Measurements from ENCODE around the gene GALNT9. TPM values are rescaled to one million over a fixed set of nuclear protein-coding genes. Genes with fewer than 3 reads are reported as not detected.
A peak's percentile ranks its signal among the peaks of the same experiment; 100 is the strongest.

Gene GALNT9
- total and polyA plus RNA-seq, 2 donors: 0.91 to 1.5 TPM

- Histone ChIP-seq H3K36me3 (ENCODE audit: control insufficient read depth in 2 of 2, insufficient read depth in 2 of 2, low read length in 1 of 2) (no peaks in the 10 kb centered on the region), H3K9me3 (ENCODE audit: control insufficient read depth in 2 of 2, insufficient read depth in 1 of 2, low read length in 1 of 2) (no peaks in the 10 kb centered on the region), H3K4me1 (ENCODE audit: control insufficient read depth in 2 of 2, insufficient read depth in 2 of 2, low read length in 2 of 2) (peaks cover 14 to 15% of the 10 kb centered on the region in 2 donors), H3K27ac (ENCODE audit: low read depth in 1 of 2, low read length in 1 of 2) (no peak overlapping the region), H3K4me3 (ENCODE audit: low read length in 2 of 2) (no peak overlapping the region), H3K27me3 (ENCODE audit: control insufficient read depth in 2 of 2, insufficient read depth in 1 of 2, low read length in 1 of 2) (peaks cover 11 to 57% of the 10 kb centered on the region in 2 donors)
- WGBS: 27% methylated on average over 12 of the region's 12 CpGs
- DNase-seq (ENCODE audit: low read depth in 6 of 9, low spot score in 9 of 9): peak in 1 of 9 donors; percentile 33
These were observed 49.0 kb downstream of the GALNT9 start for GRCh38 chr12:132280406-132280805.

- H3K36me3 ChIP-seq (ENCODE audit: control insufficient read depth in 2 of 2, insufficient read depth in 2 of 2, low read length in 1 of 2): no peaks in the 10 kb centered on the region
- no peak overlapping the region for H3K27ac ChIP-seq (ENCODE audit: low read depth in 1 of 2, low read length in 1 of 2)
- H3K9me3 ChIP-seq (ENCODE audit: control insufficient read depth in 2 of 2, insufficient read depth in 1 of 2, low read length in 1 of 2): no peaks in the 10 kb centered on the region
- H3K4me3 ChIP-seq (ENCODE audit: low read length in 2 of 2): no peak overlapping the region
- no peak for DNase-seq (ENCODE audit: low read depth in 6 of 9, low spot score in 9 of 9)
- peaks cover 7 to 54% of the 10 kb centered on the region in 2 donors for H3K27me3 ChIP-seq (ENCODE audit: control insufficient read depth in 2 of 2, insufficient read depth in 1 of 2, low read length in 1 of 2)
- H3K4me1 ChIP-seq (ENCODE audit: control insufficient read depth in 2 of 2, insufficient read depth in 2 of 2, low read length in 2 of 2): peaks cover 14 to 15% of the 10 kb centered on the region in 2 donors
- WGBS: 88% methylated on average over 2 of the region's 2 CpGs
These were observed 49.5 kb downstream of the GALNT9 start for GRCh38 chr12:132279930-132280329.

GRCh38 chr12:132279184-132279889 lies 50.1 kb downstream of the GALNT9 start:
- Histone ChIP-seq H3K27me3 (ENCODE audit: control insufficient read depth in 2 of 2, insufficient read depth in 1 of 2, low read length in 1 of 2) (peaks cover 7 to 48% of the 10 kb centered on the region in 2 donors), H3K4me3 (ENCODE audit: low read length in 2 of 2) (no peak overlapping the region), H3K36me3 (ENCODE audit: control insufficient read depth in 2 of 2, insufficient read depth in 2 of 2, low read length in 1 of 2) (no peaks in the 10 kb centered on the region), H3K27ac (ENCODE audit: low read depth in 1 of 2, low read length in 1 of 2) (no peak overlapping the region), H3K9me3 (ENCODE audit: control insufficient read depth in 2 of 2, insufficient read depth in 1 of 2, low read length in 1 of 2) (no peaks in the 10 kb centered on the region), H3K4me1 (ENCODE audit: control insufficient read depth in 2 of 2, insufficient read depth in 2 of 2, low read length in 2 of 2) (peaks cover 14 to 15% of the 10 kb centered on the region in 2 donors)
- 92% methylated on average over 18 of the region's 18 CpGs for WGBS
- no peak for DNase-seq (ENCODE audit: low read depth in 6 of 9, low spot score in 9 of 9)

GRCh38 chr12:132278401-132279183 lies 50.8 kb downstream of the GALNT9 start:
- DNase-seq (ENCODE audit: low read depth in 6 of 9, low spot score in 9 of 9): no peak
- Histone ChIP-seq H3K4me1 (ENCODE audit: control insufficient read depth in 2 of 2, insufficient read depth in 2 of 2, low read length in 2 of 2) (peaks cover 8 to 15% of the 10 kb centered on the region in 2 donors), H3K4me3 (ENCODE audit: low read length in 2 of 2) (no peak overlapping the region), H3K27ac (ENCODE audit: low read depth in 1 of 2, low read length in 1 of 2) (no peak overlapping the region), H3K9me3 (ENCODE audit: control insufficient read depth in 2 of 2, insufficient read depth in 1 of 2, low read length in 1 of 2) (no peaks in the 10 kb centered on the region), H3K36me3 (ENCODE audit: control insufficient read depth in 2 of 2, insufficient read depth in 2 of 2, low read length in 1 of 2) (no peaks in the 10 kb centered on the region), H3K27me3 (ENCODE audit: control insufficient read depth in 2 of 2, insufficient read depth in 1 of 2, low read length in 1 of 2) (peaks cover 7 to 44% of the 10 kb centered on the region in 2 donors)
- WGBS: 78% methylated on average over 38 of the region's 38 CpGs

- Histone ChIP-seq H3K4me1 (ENCODE audit: control insufficient read depth in 2 of 2, insufficient read depth in 2 of 2, low read length in 2 of 2) (peaks cover 1 to 9% of the 10 kb centered on the region in 2 donors), H3K9me3 (ENCODE audit: control insufficient read depth in 2 of 2, insufficient read depth in 1 of 2, low read length in 1 of 2) (no peaks in the 10 kb centered on the region), H3K27me3 (ENCODE audit: control insufficient read depth in 2 of 2, insufficient read depth in 1 of 2, low read length in 1 of 2) (peaks cover 7 to 37% of the 10 kb centered on the region in 2 donors), H3K4me3 (ENCODE audit: low read length in 2 of 2) (no peak overlapping the region), H3K27ac (ENCODE audit: low read depth in 1 of 2, low read length in 1 of 2) (no peak overlapping the region), H3K36me3 (ENCODE audit: control insufficient read depth in 2 of 2, insufficient read depth in 2 of 2, low read length in 1 of 2) (no peaks in the 10 kb centered on the region)
- DNase-seq (ENCODE audit: low read depth in 6 of 9, low spot score in 9 of 9): no peak
- WGBS: 57% methylated on average over 12 of the region's 12 CpGs
These were observed 51.4 kb downstream of the GALNT9 start for GRCh38 chr12:132277949-132278348.

DNA sequence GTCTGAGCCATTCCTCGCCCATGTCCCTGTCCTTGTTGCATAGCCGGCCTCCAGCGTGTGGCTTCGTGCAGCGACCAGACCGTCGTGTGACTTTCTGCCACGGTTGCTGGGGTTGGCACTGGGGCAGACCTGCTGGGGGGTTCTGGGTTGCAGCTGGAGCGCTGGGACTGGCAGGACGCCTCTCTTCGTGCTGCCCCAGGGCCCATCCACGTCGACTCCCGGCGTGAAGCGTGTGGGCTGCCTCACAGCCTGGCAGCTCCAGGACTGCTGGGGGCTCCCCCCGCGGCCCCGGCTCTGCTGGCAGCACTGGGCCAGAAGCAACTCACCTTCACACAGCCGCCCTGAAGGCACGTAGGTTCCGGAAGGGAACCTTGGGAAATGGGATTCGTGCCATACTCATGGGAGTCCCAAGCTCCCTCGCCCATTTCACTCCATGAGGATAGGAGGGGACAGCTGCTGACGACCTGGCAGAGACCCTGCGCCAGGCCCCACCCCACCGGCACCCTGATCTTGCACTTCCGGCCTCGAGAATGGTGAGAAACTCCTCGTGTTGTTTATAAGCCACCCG lies 51.9 kb downstream of the GALNT9 start:
- H3K9me3 ChIP-seq (ENCODE audit: control insufficient read depth in 2 of 2, insufficient read depth in 1 of 2, low read length in 1 of 2): no peaks in the 10 kb centered on the region
- peaks cover 0 to 6% of the 10 kb centered on the region in 2 donors for H3K4me1 ChIP-seq (ENCODE audit: control insufficient read depth in 2 of 2, insufficient read depth in 2 of 2, low read length in 2 of 2)
- peaks cover 7 to 34% of the 10 kb centered on the region in 2 donors for H3K27me3 ChIP-seq (ENCODE audit: control insufficient read depth in 2 of 2, insufficient read depth in 1 of 2, low read length in 1 of 2)
- WGBS: 69% methylated on average over 31 of the region's 31 CpGs
- DNase-seq (ENCODE audit: low read depth in 6 of 9, low spot score in 9 of 9): no peak
- H3K36me3 ChIP-seq (ENCODE audit: control insufficient read depth in 2 of 2, insufficient read depth in 2 of 2, low read length in 1 of 2): no peaks in the 10 kb centered on the region
- H3K4me3 ChIP-seq (ENCODE audit: low read length in 2 of 2): no peak overlapping the region
- no peak overlapping the region for H3K27ac ChIP-seq (ENCODE audit: low read depth in 1 of 2, low read length in 1 of 2)

GRCh38 chr12:132276827-132277373 lies 52.5 kb downstream of the GALNT9 start:
- Histone ChIP-seq H3K27me3 (ENCODE audit: control insufficient read depth in 2 of 2, insufficient read depth in 1 of 2, low read length in 1 of 2) (peaks cover 7 to 34% of the 10 kb centered on the region in 2 donors), H3K4me1 (ENCODE audit: control insufficient read depth in 2 of 2, insufficient read depth in 2 of 2, low read length in 2 of 2) (peaks cover 0 to 6% of the 10 kb centered on the region in 2 donors), H3K4me3 (ENCODE audit: low read length in 2 of 2) (no peak overlapping the region), H3K9me3 (ENCODE audit: control insufficient read depth in 2 of 2, insufficient read depth in 1 of 2, low read length in 1 of 2) (no peaks in the 10 kb centered on the region), H3K36me3 (ENCODE audit: control insufficient read depth in 2 of 2, insufficient read depth in 2 of 2, low read length in 1 of 2) (no peaks in the 10 kb centered on the region), H3K27ac (ENCODE audit: low read depth in 1 of 2, low read length in 1 of 2) (no peak overlapping the region)
- no peak for DNase-seq (ENCODE audit: low read depth in 6 of 9, low spot score in 9 of 9)
- 66% methylated on average over 12 of the region's 12 CpGs for WGBS

GRCh38 chr12:132276066-132276826 lies 53.1 kb downstream of the GALNT9 start:
- no peaks in the 10 kb centered on the region for H3K36me3 ChIP-seq (ENCODE audit: control insufficient read depth in 2 of 2, insufficient read depth in 2 of 2, low read length in 1 of 2)
- no peak for DNase-seq (ENCODE audit: low read depth in 6 of 9, low spot score in 9 of 9)
- no peak overlapping the region for H3K27ac ChIP-seq (ENCODE audit: low read depth in 1 of 2, low read length in 1 of 2)
- no peak overlapping the region for H3K4me3 ChIP-seq (ENCODE audit: low read length in 2 of 2)
- H3K27me3 ChIP-seq (ENCODE audit: control insufficient read depth in 2 of 2, insufficient read depth in 1 of 2, low read length in 1 of 2): peaks cover 7 to 34% of the 10 kb centered on the region in 2 donors
- H3K4me1 ChIP-seq (ENCODE audit: control insufficient read depth in 2 of 2, insufficient read depth in 2 of 2, low read length in 2 of 2): peaks cover 0 to 6% of the 10 kb centered on the region in 2 donors
- no peaks in the 10 kb centered on the region for H3K9me3 ChIP-seq (ENCODE audit: control insufficient read depth in 2 of 2, insufficient read depth in 1 of 2, low read length in 1 of 2)
- WGBS: 92% methylated on average over 20 of the region's 20 CpGs
